HG03025 (cell line): ENCODE data around the gene MYO1G.

ENCODE experiments used
- ATAC-seq: cut with Tn5 transposase; IDR thresholded peaks from one replicate; pipeline ENCODE4 v1.9.1; 2021; ENCODE audit warnings: mild to moderate bottlenecking, moderate library complexity; ENCODE audit not compliant: unreplicated experiment, low FRiP score

The MYO1G gene

DNA sequence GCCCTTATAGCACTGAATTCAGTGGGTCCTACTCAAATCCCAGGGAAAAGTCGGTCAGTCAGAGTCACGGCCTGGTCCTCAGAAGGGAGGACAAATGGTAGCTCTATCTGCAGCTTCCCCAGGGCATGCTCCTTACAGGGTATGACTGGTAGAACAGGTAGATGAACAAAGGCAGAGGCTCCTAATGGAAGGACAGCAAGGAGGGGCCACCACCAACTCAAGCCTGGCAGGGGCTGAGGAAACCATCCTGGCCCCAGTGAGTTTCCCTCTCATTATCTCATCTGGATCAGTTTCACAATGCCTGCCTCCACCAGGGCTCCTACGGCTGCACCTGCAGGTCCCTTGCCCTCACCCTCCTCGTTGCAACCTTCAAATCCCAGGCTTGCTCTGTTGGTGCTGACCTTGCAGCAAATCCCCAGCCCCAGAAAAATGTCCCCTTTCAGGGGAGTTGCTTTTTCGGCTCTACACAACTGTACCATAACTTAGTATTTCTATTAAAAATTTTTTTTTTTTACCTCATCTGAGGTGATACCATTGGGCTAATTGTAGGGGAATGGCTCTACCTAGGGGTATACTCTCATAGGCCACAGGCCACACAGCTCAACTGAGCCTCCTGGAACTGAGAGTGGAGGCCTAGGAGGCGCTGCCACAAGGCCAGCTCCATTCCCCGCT, 2.4 kb upstream of the MYO1G start:
- no peak for ATAC-seq

DNA sequence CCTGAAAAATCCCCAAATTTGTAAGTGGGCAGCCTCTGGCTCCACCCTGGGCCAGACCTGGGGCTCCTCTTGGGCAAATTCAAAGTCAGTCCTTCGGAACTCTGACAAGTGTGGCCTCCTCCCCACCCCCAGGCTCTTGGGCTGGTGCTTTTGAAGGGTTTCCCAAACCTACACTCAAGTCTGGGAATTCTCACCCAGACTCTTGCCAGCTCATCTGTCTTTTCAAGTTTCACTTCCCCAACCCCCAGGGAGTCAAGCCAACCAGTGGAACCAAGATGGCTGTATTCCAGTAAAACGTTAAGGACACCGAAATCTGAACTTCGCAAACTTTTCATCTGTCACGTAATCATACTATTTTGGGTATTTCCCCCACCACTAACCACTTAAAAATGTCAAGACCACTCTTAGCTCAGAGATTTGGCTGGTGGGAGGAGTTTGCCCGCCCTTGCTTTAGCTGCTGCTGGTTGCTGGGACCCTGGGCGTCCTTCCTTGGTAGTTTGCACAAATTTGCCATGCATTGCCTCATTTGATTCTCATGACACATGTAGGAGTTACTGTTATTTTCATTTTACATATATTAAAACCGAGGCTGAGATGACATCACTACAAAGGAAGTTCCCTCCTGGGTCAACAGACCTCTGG, 1.7 kb upstream of the MYO1G start:
- no peak for ATAC-seq

DNA sequence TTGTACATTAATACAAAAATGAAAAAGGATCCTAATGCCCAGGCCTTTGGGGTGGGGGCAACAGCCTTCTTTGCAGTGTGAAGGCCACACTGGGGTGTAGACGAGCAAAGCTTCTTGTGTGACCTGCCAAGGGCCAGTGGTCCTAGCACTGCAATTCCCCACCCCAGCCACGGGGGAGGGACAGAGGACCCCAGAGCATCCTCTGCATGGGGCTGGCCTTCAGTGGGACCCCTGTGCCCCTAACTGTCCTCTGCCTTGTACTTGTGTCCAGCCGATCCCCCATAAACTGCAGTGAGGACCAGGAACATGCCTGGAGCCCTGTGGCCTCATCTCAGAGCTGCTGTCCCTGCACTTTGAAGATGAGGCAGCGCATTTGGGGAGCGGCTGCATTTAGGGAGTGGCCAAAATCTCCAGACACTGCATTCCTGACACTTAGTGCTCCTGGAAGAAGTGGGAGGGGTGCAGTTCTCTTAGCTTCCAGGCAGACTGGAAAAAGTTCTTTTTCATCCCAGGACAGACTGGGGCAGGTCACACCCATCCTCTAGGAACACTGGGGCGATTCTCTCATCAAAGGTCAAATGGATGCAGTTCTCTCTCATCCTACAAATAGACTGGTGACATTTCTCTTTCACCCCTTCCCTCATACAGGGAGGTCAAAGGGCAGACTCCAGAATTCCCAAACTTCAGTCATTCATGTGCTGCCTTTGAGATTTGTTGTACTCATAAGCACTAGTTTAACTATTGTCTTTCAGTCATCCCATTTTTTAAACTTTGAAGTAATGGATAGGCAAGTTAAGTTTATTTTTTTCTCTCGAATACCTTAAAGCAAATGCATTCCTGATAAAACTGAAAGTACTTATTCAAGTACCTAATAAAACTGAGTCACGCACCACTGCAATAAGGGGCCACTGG, 922 bp upstream of the MYO1G start:
- no peak for ATAC-seq

DNA sequence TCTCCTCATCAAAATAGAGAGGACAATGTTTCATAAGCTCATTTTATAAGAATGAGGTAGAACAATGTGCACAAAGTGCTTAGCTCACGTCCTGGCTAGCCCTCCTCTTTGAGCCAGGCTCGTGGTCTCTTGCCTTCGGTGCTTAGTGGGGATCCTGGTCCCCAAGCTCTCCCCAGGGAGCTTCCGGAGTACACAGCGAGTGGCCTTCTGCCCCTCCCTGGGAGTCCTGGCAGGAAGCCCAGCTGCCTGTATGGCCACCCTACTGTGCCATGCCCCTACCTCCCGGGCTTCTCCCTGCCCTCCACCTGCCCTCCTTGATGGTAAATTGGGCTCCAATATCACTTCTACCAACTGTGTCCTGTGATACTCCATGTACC, 868 bp downstream of the MYO1G start:
- ATAC-seq: no peak

DNA sequence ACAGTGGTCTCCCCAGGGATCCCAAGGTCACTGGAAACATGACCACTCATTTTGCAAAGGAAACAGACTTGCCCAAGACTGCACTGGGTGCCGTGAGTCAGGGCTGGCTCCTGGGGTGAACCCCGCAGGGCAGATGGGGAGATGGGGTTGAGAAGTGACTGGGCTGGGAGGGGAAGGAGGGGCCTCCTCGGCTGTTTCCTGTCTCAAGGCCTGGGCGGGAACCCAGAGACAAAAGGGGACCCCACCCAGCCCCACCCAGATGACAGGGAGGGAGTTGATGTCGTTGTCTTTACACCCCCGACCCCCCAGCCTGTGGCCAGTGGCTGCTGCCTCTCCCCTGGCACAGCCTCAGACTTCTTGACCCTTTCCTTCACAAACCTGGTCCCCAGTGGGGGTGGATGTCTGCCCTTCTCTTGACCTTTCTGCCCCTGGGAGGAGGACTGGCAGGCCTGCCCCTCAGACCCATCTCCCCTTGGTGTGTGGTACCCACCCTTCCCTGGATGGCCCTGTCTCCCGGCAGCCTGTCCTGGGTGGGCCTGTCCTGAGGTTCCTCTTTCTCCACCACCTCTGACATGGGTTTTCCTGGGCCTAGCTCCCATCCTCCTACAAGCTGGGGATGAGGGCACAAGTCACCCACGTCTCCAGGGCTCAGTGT, 1.4 kb downstream of the MYO1G start:
- ATAC-seq: no peak

DNA sequence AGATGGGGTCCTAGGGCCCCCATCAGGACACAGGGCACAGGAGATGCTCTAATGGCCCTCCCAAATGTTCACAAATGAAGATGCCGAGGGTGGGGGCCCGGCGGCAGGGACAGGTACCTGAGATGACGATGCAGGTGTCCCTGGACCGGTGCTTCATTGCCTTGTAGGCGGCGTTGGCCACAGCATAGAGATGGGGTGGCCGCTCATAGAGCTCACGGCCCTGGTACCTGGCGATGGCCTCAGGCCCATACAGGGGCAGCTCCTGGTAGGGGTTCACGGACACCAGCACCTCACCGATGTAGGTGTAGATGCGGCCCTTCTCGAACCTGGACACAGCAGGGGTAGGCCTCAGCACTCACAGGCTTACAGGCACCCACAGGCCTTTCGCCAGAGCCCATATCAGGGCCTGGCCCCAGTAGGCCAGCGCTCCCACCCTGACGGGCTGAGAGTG, 2.0 kb downstream of the MYO1G start:
- ATAC-seq: no peak

DNA sequence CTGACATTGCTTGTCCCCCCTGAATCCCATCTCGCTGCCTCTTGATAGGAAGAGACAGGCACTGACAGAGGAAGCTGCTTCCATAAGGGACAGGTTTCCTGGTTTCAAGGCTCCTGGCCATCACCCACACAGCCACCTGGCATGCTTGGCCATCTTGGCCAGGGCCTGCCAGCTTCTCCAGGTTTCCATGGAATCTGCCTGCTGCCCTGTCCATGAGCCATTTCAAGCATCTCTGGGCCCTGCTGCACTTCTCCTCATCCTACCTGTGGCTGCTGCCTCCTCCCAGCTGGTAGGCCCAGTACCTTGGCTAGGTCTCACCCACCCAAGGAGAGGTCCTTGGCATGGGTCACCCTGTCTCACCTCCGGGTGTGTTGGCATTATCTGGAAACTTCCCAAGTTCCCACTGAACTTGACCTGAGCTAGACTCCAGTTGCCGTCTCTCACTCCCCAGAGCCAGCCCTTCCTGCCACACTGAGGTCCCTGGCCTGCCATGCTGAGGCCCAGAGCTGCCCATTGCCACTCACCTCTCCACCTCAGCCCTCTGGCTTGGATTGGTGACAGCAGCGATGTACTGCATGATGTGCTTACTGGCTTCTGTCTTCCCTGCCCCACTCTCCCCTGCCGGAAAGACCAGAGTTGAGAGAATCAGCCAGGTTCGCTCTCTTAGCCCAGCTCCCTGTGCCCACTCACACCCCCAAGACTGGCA, 2.6 kb downstream of the MYO1G start:
- no peak for ATAC-seq

DNA sequence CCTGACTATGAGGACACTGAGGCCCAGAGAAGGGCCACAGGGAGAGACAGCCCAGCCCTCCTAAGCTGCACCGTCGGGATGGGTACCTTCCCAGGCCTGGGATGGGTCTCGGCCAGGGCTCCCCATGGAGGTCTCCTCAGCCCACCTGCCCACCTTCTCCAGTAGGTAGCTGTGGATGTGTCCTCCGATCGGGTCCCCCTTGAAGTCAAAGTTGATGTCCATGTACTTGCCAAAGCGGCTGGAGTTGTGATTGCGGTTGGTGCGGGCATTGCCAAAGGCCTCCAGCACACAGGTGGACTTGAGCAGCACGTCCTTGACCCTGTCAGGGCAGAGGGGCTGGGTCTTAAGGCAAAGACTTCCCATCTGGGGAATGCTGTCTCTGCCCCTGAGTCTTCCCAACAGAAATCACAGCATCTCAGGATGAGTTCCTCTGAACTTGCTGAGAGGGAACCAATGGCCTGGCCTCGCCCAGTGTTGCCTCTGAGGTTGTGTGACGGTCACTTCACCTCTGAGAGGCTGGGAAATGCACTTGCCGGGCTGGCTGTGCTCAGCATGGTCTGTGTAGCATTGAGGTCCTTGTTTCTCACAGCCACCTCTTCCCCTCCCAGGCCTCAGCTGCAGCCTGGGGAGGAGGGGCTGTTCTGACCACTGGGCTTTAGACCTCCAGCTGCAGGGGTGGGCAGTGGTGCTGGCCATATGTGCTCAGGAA, 3.3 kb downstream of the MYO1G start:
- no peak for ATAC-seq

DNA sequence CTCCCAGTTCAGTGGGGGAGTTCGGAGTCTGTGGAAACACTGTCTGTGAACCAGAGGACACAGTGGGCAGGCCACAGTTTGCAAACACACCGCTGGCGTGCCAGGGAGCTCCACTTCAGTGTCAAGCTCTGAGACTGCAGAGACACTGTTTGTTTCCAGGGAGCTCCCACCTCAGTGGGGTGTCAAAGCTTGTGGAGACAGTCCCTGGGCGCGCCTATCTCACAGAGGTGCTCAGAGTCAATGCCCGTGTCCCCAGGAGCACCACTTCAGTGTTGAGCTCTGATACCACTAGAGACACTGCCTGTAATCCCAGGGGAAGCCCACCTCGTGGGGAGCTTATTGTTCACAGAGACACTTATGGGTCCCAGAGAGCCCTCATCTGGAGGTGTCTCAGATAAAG, 4.3 kb downstream of the MYO1G start:
- no peak for ATAC-seq

DNA sequence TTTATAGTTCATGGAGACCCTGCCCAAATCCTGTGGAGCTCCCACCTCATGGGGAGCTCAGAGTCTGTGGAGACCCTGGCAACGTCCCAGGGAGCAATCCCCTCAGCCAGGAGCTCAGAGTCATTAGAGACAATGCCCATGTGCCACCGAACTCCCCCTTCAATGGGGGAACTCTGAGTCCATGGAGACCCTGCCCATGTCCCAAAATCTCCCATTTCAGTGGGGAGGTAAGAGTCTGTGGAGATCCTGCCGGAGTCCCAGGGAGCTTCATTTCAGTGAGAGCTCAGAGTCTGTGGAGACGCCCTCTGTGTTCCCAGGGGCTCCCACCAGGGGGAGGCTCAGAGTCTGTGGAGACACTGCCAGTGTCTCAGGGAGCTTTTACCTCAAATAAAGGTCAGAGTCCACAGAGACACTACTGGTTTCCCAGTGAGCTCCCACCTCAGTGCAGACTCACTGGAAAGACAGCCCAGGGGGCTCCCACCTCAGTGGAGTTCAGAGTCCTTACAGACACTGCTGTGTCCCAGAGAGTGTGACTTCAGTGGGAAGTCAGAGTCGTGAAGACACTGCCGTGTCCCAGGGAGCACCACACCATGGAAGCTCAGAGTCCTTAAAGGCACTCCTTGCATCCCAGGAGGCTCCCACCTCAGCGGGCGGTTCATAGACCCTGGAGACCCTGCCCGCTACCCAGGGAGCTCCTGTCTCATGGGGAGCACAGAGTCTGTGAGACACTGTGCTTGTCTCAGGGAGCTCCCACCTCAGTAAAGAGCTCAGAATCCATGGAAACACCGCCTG, 5.0 kb downstream of the MYO1G start:
- ATAC-seq: no peak

DNA sequence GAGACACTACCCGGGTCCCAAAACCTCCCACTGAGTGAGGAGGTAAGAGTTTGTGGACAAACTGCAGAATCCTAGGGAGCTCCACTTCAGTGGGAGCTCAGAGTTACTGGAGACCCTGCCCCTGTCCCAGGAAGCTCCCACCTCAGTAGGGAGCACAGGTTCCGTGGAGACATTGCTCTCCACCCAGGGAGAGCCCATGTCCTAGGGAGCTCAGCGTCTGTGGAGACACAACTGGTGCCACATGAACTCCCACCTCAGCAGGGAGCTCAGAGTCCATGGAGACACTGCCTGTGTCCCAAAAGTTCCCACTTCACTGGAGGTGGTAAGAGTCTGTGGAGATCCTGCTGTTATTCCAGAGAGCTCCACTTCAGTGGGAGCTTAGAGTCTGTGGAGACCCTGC, 6.3 kb downstream of the MYO1G start:
- no peak for ATAC-seq

DNA sequence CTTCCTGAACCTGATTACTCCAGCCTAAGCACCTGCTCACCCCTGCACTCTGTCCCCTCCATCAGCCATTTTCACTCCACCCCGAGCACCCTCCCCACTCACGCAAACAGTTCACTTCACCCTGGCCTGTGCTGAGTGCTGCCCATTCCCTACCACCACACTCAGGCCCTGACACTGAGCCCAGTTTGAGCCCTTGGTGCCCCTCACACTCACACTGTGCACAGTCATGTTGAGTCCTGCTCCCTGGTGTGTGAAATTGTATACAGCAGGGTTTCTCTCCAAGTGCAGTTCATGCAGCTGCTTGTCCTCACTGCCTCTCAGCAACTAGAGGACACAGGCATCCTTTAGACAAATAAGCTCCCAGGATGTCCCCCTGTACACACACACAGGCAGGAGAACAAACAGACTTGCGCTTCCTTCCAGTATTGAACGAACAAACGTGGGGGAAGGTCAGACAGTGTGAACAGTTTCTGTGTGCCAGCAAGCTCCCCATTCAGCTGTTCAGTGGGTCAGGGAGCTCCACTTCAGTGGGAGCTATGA, 6.8 kb downstream of the MYO1G start:
- no peak for ATAC-seq

DNA sequence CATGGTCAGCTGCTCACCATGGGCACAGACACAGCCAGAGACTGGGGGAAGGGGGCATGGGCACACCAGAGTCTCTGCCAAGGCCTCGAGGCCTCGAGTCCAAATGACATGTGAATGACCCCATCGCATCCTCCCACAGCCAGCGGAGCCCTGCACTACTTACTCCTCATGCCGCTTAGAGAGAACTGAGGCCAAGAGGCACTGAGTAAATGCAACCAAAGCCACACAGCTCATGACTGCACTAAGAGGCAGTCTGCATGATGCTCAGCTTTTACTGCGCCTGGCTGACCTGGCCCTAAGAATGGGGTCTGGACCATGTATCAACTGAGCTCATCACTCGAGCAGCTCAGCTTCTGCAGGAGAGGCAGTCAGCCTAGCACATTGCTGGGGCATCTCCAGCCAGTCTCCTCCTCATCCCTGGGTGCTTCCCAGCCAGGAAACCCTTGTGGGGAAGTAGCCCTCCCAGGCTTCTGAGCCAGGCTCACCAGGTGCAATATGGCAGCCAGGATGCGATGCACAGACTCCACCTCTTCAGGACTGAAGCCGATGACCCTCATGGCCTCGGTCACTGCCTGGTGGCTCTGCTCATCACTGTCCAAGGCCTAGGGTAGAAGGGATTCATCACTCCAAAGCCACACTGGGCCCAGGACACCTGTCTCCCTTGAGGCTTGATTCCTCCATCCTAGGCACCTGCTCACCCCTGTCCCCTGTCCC, 7.5 kb downstream of the MYO1G start:
- no peak for ATAC-seq

DNA sequence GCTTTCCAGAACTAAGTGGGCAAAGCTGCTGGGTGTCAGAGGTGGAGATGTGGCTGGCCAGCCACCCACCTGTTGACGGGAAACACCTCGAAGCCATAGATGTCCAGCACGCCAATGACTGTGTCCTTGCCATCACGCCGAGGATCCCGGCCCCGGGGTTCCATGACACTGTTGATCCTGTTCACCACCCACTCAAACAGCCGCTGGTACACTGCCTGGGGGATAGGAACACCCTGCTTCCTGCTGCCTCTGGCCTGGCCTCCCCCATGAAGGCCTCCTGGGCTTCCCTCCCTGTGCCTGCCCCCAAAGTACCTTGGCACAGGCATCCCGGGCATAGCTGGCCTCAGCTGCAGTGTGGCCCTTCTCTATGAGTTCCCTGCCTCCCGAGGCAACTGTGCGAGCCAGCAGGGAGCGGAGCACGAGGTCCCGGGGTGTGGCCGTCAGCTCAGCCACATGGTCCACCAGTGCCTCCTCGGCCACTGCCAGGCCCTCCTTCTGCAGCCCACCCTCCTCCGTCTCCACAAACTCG, 8.2 kb downstream of the MYO1G start:
- ATAC-seq: no peak

DNA sequence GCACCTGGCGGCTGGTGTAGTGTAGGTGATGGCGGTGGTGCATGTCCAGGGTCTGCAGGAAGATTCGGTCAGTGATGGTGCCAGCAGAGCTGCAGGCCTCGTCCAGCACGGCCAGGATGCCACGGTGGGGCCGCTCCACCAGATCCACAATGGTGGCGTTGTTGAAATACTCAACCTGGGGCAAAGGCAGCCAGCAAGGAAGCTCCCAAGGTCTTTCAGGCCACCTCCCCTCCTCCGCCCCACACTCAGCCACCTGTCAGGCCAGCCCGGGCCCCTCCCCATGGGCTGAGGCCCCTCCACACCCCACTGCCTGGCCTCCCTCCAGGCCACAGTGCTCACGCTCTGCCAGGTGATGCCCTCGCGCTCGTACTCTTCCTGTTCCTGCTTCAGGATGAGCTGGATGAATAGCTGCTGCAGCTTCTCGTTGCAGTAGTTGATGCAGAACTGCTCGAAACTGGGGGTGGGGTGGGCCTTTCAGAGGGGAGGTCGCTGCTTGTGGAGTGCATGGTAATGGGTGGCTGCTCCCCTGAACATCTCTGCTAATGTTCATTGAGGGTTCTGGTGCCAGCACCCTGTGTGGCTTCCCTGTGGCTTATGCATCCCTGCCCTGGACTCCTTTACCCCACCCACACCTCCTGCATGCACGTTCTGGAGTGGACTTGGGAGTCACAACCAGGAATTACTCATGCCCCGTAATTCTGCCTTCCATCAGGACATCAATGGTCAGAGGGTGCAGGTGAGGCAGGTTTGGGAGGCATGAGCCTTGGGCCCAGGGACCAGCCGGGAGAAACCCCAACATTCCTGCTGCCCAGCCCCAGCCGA, 8.9 kb downstream of the MYO1G start:
- no peak for ATAC-seq

DNA sequence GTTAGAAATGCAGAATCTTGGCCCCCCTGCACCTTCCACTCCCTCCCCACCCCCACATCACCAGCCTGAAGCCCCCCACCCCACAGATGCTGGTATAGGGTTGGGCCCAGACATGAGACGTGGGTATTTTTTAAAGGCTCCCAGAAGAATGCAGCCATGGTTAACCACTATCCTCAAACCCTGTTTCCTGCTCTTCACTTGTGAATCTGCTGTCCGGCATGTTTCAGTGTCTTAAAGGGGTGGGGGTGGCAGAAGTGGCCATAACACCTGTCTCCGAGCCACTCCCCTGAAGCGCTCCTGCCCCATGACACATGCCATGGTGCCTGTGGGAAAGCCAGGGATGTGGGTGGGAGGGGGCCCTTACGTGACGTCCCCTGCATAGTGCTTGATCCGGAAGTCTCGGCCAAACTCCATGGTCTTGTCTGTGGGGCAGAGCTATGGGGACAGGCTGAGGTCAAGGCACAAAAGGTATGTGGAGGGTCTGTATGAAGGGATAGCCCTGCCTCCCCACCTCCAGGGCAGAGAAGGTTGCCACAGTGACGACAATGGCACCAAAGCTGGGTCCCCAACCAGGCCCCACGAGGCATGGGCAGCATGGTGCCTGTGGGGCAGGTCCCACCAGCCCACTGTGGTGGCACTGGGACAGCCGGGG, 9.6 kb downstream of the MYO1G start:
- no peak for ATAC-seq
